Cardiac muscle cell (in vitro differentiated cells and primary cell): ENCODE measurements around the gene DDX51. TPM values are rescaled to one million over a fixed set of nuclear protein-coding genes. Genes with fewer than 3 reads are reported as not detected.
"Not testable (repeated sequence)": the region's sequence is repeated elsewhere in the genome, so short reads cannot be mapped to it uniquely, and the experiment has no call there.

Experiments used
- DNase-seq, 2 donors: peaks; one replicate each; pipeline versions ENCODE4 v3.0.0 to v3.0.0-alpha.2; 2010 to 2017; ENCODE audit warnings: low read depth in 1 of 2, low spot score in 1 of 2
- H3K27ac ChIP-seq: fragments of 200-600 bp; sonication (generic); 2 replicates; pipeline ENCODE4 v1.5.1; 2016
- H3K27me3 ChIP-seq: fragments of 200-600 bp; sonication (generic); 2 replicates; pipeline ENCODE4 v1.6.0; 2016; ENCODE audit warnings: control low read depth
- H3K36me3 ChIP-seq: fragments of 200-600 bp; sonication (generic); 2 replicates; pipeline ENCODE4 v1.5.1; 2016; ENCODE audit warnings: control low read depth
- H3K4me1 ChIP-seq: fragments of 200-600 bp; sonication (generic); 2 replicates; pipeline ENCODE4 v1.8.1; 2017; ENCODE audit warnings: low read depth, mild to moderate bottlenecking, mixed run types
- H3K4me3 ChIP-seq: fragments of 200-600 bp; sonication (generic); 2 replicates; pipeline ENCODE4 v1.5.1; 2016; ENCODE audit warnings: mild to moderate bottlenecking
- H3K9me3 ChIP-seq: fragments of 200-600 bp; sonication (generic); 2 replicates; pipeline ENCODE4 v1.5.1; 2017; ENCODE audit warnings: low read depth, mild to moderate bottlenecking, control low read depth
- polyA plus RNA-seq: library from polyadenylated mRNA; unstranded; fragments of >200 nt; fragmentation: Nextera tagmentation; extraction: Ambion mirVana; gene quantifications from 2 replicates; pipeline ENCODE4 v1.2.1, GENCODE V29; 2016
- total RNA-seq: library from RNA; depleted of rRNA; stranded (reverse); fragments of >200 nt; gene quantifications from 2 replicates; pipeline ENCODE4 v1.2.3, GENCODE V29; 2016
- TF ChIP-seq, protein P1 (sequence below): IDR thresholded peaks from 2 replicates; pipeline ENCODE4 v1.5.1; 2012; ENCODE audit warnings: low read depth, mild to moderate bottlenecking, low read length

The DDX51 gene
- total and polyA plus RNA-seq, 2 experiments from 2014 or later: 15.6 to 22.9 TPM

DNA sequence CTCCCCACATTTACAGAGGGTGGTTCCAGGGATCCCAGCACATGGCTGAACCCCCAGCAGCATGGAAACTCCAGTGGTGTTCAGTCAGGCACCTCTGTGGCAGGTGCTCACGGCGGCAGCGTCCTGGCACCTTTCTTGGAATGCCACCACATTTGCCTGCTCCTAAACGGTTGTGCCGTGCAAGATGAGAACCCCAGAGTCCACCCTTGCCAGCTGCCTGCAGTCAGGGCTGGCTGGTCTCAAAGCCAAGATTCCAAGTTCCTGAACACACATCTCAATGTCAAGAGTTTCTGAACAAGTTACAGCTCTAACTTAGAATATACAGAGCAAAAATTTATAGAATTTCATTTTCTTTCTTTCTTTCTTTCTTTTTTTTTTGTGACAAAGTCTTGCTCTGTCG lies 38.7 kb downstream of the DDX51 start:
- TF ChIP-seq, protein P1, sequence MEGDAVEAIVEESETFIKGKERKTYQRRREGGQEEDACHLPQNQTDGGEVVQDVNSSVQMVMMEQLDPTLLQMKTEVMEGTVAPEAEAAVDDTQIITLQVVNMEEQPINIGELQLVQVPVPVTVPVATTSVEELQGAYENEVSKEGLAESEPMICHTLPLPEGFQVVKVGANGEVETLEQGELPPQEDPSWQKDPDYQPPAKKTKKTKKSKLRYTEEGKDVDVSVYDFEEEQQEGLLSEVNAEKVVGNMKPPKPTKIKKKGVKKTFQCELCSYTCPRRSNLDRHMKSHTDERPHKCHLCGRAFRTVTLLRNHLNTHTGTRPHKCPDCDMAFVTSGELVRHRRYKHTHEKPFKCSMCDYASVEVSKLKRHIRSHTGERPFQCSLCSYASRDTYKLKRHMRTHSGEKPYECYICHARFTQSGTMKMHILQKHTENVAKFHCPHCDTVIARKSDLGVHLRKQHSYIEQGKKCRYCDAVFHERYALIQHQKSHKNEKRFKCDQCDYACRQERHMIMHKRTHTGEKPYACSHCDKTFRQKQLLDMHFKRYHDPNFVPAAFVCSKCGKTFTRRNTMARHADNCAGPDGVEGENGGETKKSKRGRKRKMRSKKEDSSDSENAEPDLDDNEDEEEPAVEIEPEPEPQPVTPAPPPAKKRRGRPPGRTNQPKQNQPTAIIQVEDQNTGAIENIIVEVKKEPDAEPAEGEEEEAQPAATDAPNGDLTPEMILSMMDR: no peak
- Histone ChIP-seq H3K4me3 (no peak overlapping the region), H3K36me3 (peaks cover 4% of the 10 kb centered on the region), H3K27ac (no peak overlapping the region), H3K4me1 (no peaks in the 10 kb centered on the region), H3K27me3 (no peaks in the 10 kb centered on the region), H3K9me3 (no peaks in the 10 kb centered on the region)
- DNase-seq: no peak

DNA sequence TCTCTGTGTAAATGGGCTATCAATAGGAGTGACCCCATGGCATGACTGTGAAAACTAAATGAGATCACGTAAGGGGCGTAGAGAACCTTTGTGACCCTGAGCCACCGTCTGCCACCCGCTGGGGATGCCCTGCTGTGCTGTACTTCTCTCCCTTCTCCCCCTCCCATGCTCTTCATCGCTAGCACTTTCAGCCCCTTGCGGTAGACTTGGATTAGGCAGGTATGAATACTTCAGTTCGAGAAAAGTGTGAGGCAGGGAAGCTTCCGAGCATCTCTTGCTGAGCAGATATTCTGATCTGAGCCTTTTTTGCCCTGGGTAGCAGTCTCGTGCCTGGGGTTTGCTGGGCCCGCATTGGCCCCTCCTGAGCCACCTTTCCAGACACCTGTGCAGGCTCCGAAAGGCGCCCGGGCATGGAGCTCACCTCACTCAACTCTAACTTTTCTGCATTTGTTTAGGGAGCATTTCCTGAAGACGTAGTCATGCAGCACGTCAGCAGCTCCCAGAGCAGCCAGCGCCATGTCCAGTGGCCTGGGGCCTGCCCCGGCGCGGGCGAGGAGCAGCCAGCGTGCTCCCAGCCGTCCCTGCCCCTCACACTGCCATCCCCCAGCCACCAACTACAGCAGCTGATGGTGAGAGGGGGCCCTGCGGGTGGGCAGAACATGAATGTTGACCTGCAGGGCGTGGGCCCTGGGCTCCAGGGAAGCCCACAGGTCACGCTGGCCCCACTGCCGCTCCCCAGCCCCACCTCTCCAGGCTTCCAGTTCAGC lies 40.4 kb downstream of the DDX51 start:
- Histone ChIP-seq H3K4me3 (no peak overlapping the region), H3K9me3 (no peaks in the 10 kb centered on the region), H3K27me3 (no peaks in the 10 kb centered on the region), H3K27ac (no peak overlapping the region), H3K4me1 (no peaks in the 10 kb centered on the region), H3K36me3 (peaks cover 4% of the 10 kb centered on the region)
- TF ChIP-seq, protein P1: no peak
- DNase-seq: no peak

DNA sequence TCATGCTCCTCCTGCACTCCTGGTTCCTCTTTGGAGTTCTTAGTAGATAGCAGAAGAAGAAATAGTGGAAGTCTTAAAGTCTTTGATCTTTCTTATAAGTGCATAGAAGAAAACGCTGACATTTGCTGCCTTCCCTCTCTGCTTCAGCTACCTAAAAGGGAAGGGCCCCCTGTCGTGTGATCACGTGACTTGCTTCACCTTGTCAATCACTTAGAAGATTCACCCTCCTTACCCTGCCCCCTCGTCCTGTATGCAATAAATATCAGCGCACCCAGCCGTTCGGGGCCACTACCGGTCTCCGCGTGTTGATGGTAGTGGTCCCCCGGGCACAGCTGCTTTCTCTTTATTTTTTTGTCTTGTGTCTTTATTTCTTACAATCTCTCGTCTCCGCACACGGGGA lies 41.0 kb downstream of the DDX51 start:
- H3K36me3 ChIP-seq, H3K4me3 ChIP-seq, H3K27me3 ChIP-seq, H3K9me3 ChIP-seq, DNase-seq, H3K27ac ChIP-seq, H3K4me1 ChIP-seq: not testable (repeated sequence)

DNA sequence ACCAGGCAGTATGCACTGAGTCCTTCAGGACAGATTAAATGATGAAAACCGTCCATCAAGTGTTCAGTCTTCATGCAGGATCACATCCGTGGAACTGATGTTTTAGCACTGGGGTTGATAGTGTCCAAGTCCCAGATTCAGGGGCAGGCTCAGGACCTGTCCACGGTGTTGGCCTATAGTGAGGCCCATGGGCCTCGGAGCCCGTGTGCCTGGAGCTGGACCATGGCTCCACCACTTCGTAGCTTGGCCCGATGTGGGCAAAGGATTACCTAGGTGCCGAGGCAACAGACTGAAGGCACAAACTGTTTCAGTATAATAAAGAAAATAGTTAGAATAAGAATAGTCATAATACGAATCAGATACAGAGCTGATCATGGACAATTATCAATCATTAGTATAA lies 41.8 kb downstream of the DDX51 start:
- Histone ChIP-seq H3K27me3 (no peaks in the 10 kb centered on the region), H3K4me3 (no peak overlapping the region), H3K4me1 (no peaks in the 10 kb centered on the region), H3K36me3 (no peaks in the 10 kb centered on the region), H3K9me3 (no peaks in the 10 kb centered on the region), H3K27ac (no peak overlapping the region)
- DNase-seq: no peak
- TF ChIP-seq, protein P1: no peak

DNA sequence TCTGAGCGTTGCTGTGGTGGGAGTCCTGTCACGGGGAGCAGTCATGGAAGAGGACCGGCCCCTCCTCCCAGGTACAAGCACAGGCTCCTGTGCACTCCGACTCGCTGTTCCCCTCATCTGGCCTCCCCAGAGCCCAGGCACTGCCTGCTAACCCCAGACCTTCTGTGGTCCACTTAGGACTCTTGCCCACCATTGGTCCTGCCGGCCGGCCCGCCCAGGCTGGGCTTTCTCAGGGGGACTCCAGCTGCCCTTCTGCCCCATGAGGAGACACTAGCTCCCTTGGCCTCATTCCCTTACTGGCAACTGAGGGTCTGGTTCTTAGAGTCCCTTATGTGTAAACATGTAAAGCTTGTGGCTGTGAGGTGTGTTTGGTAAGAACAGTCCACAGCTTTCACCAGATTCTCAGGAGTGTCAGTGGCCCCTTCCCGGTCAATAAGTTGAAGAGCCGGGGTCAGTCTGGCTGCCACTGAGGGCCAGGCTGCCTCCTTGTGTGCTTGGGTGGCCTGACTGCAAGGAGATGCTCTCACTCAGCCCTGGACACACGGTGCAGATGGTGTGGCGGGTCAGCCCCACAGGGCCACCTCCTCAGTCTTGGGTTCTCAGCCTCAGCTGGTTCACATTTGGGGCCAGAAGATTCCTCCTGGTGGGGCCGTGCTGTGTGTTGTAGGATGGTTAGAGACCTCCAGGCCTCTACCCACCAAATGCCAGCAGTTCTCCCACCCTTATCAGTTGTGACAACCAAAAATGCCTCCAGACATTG lies 43.6 kb downstream of the DDX51 start:
- no peaks in the 10 kb centered on the region for H3K9me3 ChIP-seq
- H3K4me3 ChIP-seq: no peak overlapping the region
- no peak overlapping the region for H3K27ac ChIP-seq
- TF ChIP-seq, protein P1: no peak
- no peaks in the 10 kb centered on the region for H3K27me3 ChIP-seq
- no peak for DNase-seq
- H3K36me3 ChIP-seq: no peaks in the 10 kb centered on the region
- H3K4me1 ChIP-seq: no peaks in the 10 kb centered on the region

DNA sequence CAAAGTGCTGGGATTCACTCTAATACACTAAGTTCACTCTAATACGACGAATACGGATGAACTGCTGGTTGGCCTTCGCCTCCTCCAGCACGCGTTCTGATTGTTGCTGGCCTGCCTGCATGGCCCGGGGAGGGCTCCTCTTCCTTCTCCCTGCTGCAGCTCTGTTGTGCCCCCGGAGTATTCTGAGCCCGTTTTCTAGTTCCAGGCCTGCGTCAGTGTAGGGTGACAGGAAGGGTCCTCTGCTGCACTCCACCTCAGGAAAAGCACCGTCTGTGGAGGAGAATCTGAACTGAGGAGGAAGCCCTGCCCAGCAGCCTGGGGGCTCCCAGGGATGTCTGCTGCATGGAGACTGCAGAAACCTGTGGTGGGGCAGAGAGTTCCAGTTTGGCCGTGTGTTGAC lies 44.4 kb downstream of the DDX51 start:
- Histone ChIP-seq H3K9me3 (no peaks in the 10 kb centered on the region), H3K4me3 (no peak overlapping the region)
- TF ChIP-seq, protein P1: no peak

More for the DNA sequence above, 44.4 kb downstream of the DDX51 start:
- H3K36me3 ChIP-seq: no peaks in the 10 kb centered on the region
- no peaks in the 10 kb centered on the region for H3K27me3 ChIP-seq
- no peaks in the 10 kb centered on the region for H3K4me1 ChIP-seq
- DNase-seq: no peak
- no peak overlapping the region for H3K27ac ChIP-seq
